Right lobe of liver (tissue), 6 donors: ENCODE data around the gene HIGD1A. TPM values are rescaled to one million over a fixed set of nuclear protein-coding genes. Genes with fewer than 3 reads are reported as not detected.
"Not testable (repeated sequence)": the region's sequence is repeated elsewhere in the genome, so short reads cannot be mapped to it uniquely, and the experiment has no call there.

Experiments
- ATAC-seq, 4 donors: fragments of 200-7000 bp; cut with Tn5 transposase; one replicate each; pipeline ENCODE4 v1.9.1; 2020; ENCODE audit warnings: mild to moderate bottlenecking in 4 of 4, moderate library complexity in 4 of 4
- DNase-seq, 3 donors: peaks; one replicate each; pipeline ENCODE4 v3.0.0-alpha.2; 2020
- H3K27ac ChIP-seq, 3 donors: fragments of 200-600 bp; one replicate each; pipeline ENCODE4 v1.8.0; 2022
- H3K27me3 ChIP-seq, 2 donors: fragments of 200-600 bp; one replicate each; pipeline ENCODE4 v1.8.0; 2022
- H3K36me3 ChIP-seq, 4 donors: fragments of 200-600 bp; sonication (generic) in 1 of 4; one replicate each; pipeline versions ENCODE4 v1.5.1 to v1.8.0; 2017 to 2022; ENCODE audit warnings: control low read depth in 1 of 4
- H3K4me1 ChIP-seq, 4 donors: fragments of 200-600 bp; sonication (generic) in 1 of 4; one replicate each; pipeline versions ENCODE4 v1.5.1 to v1.8.0; 2017 to 2022; ENCODE audit warnings: control low read depth in 1 of 4
- H3K4me3 ChIP-seq, 3 donors: fragments of 200-600 bp; one replicate each; pipeline ENCODE4 v1.8.0; 2022
- H3K9me3 ChIP-seq, 4 donors: fragments of 200-600 bp; sonication (generic) in 1 of 4; one replicate each; pipeline versions ENCODE4 v1.5.1 to v1.8.0; 2017 to 2022; ENCODE audit warnings: control low read depth in 1 of 4
- CTCF ChIP-seq, 4 donors: fragments of 200-600 bp in 3 of 4; fragments of 450-650 bp in 1 of 4; IDR thresholded peaks; one replicate each; pipeline versions ENCODE4 v1.5.1 to v1.8.0; 2016 to 2022; ENCODE audit warnings: antibody characterized with exemption in 4 of 4, mild to moderate bottlenecking in 2 of 4
- POLR2A ChIP-seq: fragments of 450-650 bp; IDR thresholded peaks from one replicate; pipeline ENCODE4 v1.6.1; 2017; ENCODE audit warnings: antibody characterized with exemption, mild to moderate bottlenecking
- WGBS: methylation state at CpG from one replicate; pipeline ENCODE4 v1.1.6; 2018; ENCODE audit warnings: low coverage, low lambda C conversion rate; ENCODE audit not compliant: insufficient coverage; ENCODE audit errors: missing lambda C conversion rate; 5-methylcytosine and 5-hydroxymethylcytosine counted together
- intact Hi-C, 2 donors: fragments of 100-400 bp; cut with DNase I; formaldehyde crosslinking; loops; one replicate each; pipeline versions ENCODE4 v1.11.2 to v1.14.1; 2022
- total RNA-seq, 6 experiments: library from RNA; depleted of rRNA in 2 of 6; stranded (reverse); fragments of >200 nt in 2 of 6; fragmentation: NEBNext Ultra II Directional in 3 of 6; extraction: Animal tissue kit (Norgen Biotek cat#: 25700) in 3 of 6; gene quantifications; one replicate each; pipeline versions ENCODE4 v1.1.0 to v1.2.4, GENCODE V29; 2016 to 2023
- donor health status: DM: no; HTN: yes; CAD: no.
- donor health status: DM: no; HTN: no; CAD: no.
- donor health status: DM: no; HTN: no; CAD: no.
- donor health status: DM: no; HTN: yes; CAD: no.
- donor health status: DM: no; HTN: yes; CAD: no.

Gene HIGD1A
- total RNA-seq, 6 experiments from 2014 or later = 104 to 348 (median 175) TPM

- Histone ChIP-seq H3K27ac (no peak overlapping the region), H3K9me3 (no peaks in the 10 kb centered on the region), H3K4me1 (peaks cover 0 to 4% (median under 1%) of the 10 kb centered on the region in 4 donors), H3K27me3 (no peaks in the 10 kb centered on the region), H3K36me3 (no peaks in the 10 kb centered on the region), H3K4me3 (no peak overlapping the region)
- intact Hi-C loops = no loop called here
- no peak for TF ChIP-seq CTCF (IDR thresholded peaks at IDR 0.05)
- TF ChIP-seq POLR2A = no peak
- no peak for ATAC-seq
- no peak for DNase-seq
- 86% methylated on average over 5 of the region's 5 CpGs for WGBS
Observed at GRCh38 chr3:42814246-42814645, 10.0 kb upstream of the HIGD1A start.

GRCh38 chr3:42811118-42811883 is 7.0 kb upstream of the HIGD1A start:
- H3K27ac ChIP-seq, H3K4me1 ChIP-seq, H3K27me3 ChIP-seq, ATAC-seq, H3K4me3 ChIP-seq, intact Hi-C loops, H3K36me3 ChIP-seq, DNase-seq, H3K9me3 ChIP-seq: not testable (repeated sequence)
- 76% methylated on average over 6 of the region's 15 CpGs for whole genome bisulfite sequencing

- H3K4me1 ChIP-seq, H3K4me3 ChIP-seq, H3K36me3 ChIP-seq, H3K27me3 ChIP-seq, H3K9me3 ChIP-seq, ATAC-seq, H3K27ac ChIP-seq, DNase-seq, intact Hi-C loops: not testable (repeated sequence)
- WGBS = 85% methylated on average over 9 of the region's 10 CpGs
Observed at GRCh38 chr3:42810706-42811105, 6.4 kb upstream of the HIGD1A start.

GRCh38 chr3:42809202-42809601 is 4.9 kb upstream of the HIGD1A start, which contains the start of gene ACKR2:
Gene ACKR2 (plus strand): TSS chr3:42809445. CDS start chr3:42864503, 55,058 bp downstream.
- Histone ChIP-seq H3K27ac (no peak within 1 kb of the TSS), H3K4me1 (peaks cover 0 to 7% (median 0%) of the 10 kb centered on the region in 4 donors), H3K9me3 (no peaks in the 10 kb centered on the region), H3K27me3 (no peaks in the 10 kb centered on the region), H3K36me3 (no peaks in the 10 kb centered on the region), H3K4me3 (no peak within 1 kb of the TSS)
- 91% methylated on average over 5 of the region's 5 CpGs for WGBS
- no peak for TF ChIP-seq CTCF (IDR thresholded peaks at IDR 0.05)
- TF ChIP-seq POLR2A = no peak
- intact Hi-C loops = no loop called here
- no peak for DNase-seq
- no peak for ATAC-seq

- intact Hi-C loops = no loop called here
- no peak overlapping the region for H3K4me3 ChIP-seq
- H3K27me3 ChIP-seq = no peaks in the 10 kb centered on the region
- no peak for DNase-seq
- WGBS = 90% methylated on average over 3 of the region's 4 CpGs
- peaks cover 0 to 10% (median 0%) of the 10 kb centered on the region in 4 donors for H3K4me1 ChIP-seq
- H3K36me3 ChIP-seq = no peaks in the 10 kb centered on the region
- no peak for TF ChIP-seq CTCF (IDR thresholded peaks at IDR 0.05)
- TF ChIP-seq POLR2A = no peak
- no peak for ATAC-seq
- no peaks in the 10 kb centered on the region for H3K9me3 ChIP-seq
- no peak overlapping the region for H3K27ac ChIP-seq
Observed at GRCh38 chr3:42807929-42808328, 3.6 kb upstream of the HIGD1A start.
